HG03439 (cell line): ENCODE measurements around the gene DZIP3.
A peak's percentile ranks its signal among the peaks of the same experiment; 100 is the strongest.

ENCODE experiments used
- ATAC-seq: cut with Tn5 transposase; IDR thresholded peaks from one replicate; pipeline ENCODE4 v1.9.1; 2021; ENCODE audit warnings: mild to moderate bottlenecking, moderate library complexity; ENCODE audit not compliant: unreplicated experiment

Gene DZIP3, protein sequence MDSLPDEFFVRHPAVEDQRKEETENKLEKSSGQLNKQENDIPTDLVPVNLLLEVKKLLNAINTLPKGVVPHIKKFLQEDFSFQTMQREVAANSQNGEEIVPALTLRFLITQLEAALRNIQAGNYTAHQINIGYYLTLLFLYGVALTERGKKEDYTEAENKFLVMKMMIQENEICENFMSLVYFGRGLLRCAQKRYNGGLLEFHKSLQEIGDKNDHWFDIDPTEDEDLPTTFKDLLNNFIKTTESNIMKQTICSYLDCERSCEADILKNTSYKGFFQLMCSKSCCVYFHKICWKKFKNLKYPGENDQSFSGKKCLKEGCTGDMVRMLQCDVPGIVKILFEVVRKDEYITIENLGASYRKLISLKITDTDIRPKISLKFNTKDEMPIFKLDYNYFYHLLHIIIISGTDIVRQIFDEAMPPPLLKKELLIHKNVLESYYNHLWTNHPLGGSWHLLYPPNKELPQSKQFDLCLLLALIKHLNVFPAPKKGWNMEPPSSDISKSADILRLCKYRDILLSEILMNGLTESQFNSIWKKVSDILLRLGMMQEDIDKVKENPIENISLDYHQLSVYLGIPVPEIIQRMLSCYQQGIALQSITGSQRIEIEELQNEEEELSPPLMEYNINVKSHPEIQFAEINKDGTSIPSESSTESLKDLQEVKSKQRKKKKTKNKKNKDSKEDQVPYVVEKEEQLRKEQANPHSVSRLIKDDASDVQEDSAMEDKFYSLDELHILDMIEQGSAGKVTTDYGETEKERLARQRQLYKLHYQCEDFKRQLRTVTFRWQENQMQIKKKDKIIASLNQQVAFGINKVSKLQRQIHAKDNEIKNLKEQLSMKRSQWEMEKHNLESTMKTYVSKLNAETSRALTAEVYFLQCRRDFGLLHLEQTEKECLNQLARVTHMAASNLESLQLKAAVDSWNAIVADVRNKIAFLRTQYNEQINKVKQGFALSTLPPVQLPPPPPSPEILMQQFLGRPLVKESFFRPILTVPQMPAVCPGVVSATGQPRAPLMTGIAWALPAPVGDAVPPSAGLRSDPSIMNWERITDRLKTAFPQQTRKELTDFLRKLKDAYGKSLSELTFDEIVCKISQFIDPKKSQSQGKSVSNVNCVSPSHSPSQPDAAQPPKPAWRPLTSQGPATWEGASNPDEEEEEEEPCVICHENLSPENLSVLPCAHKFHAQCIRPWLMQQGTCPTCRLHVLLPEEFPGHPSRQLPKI

DNA sequence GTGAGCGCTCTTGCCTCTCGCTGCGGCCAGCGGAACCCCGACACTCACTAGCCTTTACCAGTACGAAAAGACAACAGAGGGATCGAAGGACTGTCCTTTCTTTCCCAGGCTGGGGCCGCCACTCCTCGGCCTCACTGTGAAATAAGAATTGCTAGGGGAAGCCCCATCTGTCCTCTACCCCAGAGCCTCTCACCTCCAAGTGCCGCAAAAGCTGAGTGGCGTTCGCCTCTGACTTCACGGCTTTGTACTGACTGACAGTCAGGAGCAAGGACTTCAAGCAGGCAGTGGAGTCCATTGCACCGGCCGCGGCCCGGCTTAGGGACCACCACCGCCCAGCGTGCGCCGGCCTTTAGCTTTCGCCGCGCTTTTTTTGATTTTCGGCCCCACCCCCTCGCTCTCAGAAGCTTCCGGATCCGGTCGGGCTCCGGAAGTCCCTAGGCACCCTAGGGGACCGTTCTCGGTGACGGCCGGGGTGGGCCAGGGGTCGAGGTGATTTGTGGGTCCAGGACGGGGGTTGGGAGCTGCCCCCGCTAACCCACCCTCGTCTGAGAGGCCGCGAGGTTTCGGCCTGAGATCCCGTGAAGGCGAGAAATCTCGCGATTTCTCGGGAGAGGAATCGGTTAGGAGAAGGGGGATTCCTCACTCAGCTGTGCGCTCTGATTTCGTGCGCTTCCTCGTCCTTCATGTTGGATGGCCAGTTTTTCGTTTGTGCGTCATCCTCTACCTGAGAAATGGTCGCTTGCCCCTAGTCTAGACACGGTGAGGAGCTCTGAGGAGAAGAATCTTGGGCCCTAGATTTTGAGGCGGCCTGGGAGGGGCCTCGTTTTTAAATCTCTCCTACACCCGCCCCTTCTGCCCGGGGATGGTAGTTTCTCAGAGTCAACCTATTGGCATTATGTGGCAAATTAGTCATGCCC is at the start of gene DZIP3, which contains the start of gene CIP2A:
Gene DZIP3 (plus strand): TSS at position 642 of the 917 bp plus-strand sequence. CDS start 15,685 bp downstream, outside the sequence.
Gene CIP2A (minus strand): TSS at position 358 of the 917 bp plus-strand sequence. CDS start 63 bp downstream, at position 295.
- peak; percentile 94 for ATAC-seq

DNA sequence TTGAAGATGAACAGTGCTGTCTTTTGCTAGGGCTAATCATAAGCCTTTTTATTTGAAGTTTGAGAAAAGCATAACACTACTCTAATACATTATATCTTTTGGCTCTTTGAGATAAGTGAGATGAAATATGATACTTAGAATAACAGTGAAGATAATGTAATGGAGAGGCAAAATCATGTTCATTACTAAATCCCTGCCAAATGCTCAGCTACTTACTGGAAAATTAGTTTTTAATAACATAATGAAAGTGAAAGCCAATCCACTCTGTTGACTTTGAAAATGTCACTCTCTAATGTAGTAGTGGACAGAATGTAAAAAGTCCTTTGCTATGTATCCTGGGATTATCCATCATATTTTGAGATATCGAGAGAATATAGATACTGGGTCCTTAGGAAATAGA is 43.3 kb upstream of the DZIP3 start:
- ATAC-seq = peak; percentile 49

DNA sequence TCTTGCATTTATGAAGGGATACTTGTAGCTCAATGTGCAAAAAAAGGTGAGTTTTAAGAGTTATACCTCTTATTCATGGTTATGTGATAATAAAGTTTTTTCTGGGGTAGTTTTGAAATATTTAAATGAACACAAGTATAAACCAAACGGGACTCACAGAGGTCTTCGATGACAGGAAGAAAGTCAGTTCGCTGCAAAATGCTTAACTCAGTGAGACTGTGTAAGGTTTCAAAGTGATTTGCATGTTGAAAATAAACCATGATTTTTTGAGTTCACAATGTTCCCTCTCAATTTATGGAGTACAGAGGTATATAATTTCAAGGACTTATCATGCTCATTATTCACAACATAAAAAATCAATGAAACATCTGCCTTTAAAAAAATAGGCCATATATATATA is 42.8 kb upstream of the DZIP3 start:
- ATAC-seq = peak; percentile 62

DNA sequence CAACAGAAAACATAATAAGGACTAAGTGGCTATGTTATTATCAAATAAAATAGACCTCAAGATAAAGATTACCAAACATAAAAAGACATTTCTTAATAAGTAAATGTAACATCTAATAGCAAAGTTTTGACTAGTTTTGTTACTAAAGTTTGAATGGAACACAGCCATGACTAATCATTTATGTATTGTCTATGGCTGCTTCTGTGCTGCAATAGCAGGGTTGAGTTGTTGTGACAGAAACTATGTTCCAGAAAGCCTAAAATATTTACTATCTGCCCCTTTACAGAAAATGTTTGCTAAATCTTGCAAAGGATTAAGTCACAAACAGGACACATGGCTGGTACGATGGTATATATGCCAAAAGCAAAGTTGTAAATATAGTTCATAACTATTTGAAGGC is 41.2 kb upstream of the DZIP3 start:
- ATAC-seq = no peak

DNA sequence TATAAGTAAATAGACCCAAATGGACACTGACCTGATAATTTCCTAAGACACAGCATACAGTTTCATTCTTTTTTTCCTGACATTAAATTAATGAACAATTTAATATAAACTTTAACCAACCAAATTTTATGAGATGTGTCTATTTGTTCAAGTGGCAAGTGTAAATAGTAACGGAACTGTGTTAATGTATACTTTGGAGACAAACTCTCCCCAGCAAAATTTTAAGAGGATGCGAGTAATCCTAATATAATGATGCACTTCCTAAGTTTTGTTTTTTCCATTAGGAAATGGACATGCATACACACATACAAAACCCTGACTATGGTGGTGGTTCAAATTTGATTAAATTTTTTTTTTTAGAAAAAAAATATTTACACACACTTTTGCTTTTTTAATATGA is 40.6 kb upstream of the DZIP3 start:
- no peak for ATAC-seq

DNA sequence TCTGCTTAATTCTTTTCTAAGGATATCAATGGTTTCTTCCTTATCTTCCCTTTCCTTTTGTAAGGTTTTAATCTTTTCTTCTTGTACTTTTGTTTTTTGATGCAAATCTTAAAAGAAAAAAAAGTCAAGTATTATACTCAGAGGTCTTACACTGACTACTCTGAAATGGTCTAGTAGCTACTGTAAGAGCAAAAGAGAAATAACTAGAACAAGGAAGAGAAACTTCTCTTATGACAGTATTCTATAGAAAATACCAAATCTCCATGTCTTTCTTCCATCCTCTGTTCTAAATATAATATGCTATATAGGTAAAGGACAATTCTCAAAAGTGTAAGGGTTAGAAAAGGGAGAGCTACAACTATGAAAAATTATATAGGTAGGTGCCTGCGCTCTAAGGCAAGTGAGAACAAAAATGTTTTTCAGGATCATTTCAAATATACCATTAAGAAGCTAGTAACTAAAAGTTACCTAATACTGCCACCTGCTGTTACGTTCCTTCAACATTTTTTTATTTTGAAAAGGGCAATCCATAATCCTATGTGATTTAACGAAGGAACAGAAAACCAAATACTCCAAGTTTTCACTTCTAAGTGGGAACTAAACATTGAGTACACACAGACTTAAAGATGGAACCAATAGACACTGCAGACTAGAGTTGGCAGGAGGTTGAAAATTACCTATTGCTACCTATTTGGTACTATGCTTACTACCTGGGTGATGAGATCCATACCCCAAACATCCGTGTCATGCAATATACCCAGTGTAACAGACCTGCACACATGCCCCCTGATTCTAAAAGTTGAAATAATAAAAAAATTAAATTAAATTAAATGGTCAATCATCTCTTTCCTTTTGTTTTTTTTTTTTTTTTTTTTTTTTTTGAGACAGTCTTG is 37.0 kb upstream of the DZIP3 start:
- peak; percentile 71 for ATAC-seq

DNA sequence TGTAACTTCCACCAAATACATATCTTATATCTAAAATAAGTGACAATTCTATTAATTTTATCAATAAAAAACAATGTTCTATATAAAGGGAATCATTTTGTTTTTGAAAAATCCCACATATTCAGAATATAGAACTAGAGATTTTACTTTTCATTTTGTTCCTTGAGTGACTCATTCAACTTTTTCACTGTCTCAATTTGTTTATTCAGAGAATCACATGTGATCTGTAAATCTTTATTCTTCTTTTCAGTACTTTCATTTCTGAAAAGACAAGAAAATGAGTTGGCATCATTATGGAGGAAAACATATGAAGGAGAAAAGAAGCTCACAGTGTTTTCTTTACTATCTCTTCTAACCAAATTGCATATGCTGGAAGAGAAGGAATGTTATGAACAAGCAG is 35.3 kb upstream of the DZIP3 start:
- no peak for ATAC-seq

DNA sequence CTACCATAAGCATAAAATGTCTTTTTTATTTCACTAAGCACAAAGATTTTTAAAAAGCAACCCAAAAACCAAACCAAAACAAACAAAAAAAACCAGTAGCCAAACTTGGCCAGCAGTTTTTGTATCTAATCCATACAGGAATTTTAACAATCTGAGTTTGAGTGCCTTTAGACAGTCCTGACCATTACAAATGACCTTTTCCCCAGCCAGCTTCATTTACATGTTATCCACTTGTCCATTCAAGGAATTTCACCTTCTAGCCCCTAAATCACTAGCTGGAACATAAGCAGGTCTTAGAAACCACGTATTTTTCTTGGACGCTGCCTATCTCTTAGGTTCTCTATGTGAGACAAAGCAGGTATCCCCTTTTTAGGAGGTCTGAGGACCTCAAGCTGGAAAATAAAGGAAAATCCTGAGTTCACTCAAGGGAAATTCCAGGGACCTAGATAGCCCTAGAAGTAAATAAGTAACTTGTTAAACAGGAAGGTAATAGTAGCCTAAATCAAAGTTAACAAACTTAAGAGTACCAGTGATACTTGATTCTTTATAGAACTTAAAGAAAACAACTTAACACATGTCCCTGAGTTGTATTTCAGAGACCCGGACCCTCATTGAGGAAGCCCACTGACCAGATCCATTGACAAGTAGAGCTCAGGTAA is 34.5 kb upstream of the DZIP3 start:
- ATAC-seq = no peak

DNA sequence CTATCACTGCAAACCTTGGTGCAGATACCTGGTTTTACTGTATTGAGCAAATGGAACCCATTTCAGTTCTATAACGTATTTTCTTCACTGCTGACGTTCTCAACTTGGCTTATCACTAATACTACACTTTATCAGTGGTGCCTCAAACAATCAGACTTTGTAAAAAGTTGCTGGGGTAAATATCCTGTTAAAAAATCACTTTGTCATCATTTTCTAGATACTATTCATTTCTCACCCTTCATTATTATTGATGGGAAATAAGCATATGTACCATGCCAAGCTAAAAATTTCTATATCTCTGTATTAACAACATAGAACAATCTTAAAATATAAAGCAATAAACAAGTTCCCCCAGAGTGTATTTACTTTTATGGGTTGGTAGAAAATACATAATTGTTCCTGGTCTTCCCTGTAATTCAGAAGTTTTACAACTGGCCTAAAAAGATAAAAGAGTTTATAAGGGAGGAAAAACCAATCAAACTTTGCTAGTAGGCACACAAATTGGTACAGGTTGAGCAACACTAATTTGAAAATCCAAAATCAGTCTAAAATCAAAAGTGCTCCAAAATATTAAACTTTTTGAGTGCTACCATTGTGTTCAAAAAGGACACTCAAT is 33.4 kb upstream of the DZIP3 start:
- no peak for ATAC-seq

DNA sequence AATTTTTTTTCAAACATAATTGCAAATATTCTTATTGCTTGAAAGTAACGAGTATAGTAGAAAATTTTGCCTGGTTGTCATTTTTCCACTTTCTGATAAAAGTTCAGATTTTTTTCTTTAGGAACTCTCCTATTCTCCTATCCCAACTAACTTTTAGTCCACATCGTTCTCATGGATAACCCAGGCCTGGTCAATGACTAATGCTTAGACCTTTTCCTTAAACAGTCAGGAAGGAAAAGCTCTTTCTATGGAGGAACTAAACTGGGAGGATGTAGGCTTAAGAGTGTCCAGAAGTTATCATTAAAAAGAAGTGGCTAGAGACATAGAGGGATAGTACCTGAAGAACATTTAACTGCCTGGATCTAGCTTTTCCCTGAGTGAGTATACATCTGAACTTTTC is 27.0 kb upstream of the DZIP3 start:
- no peak for ATAC-seq

DNA sequence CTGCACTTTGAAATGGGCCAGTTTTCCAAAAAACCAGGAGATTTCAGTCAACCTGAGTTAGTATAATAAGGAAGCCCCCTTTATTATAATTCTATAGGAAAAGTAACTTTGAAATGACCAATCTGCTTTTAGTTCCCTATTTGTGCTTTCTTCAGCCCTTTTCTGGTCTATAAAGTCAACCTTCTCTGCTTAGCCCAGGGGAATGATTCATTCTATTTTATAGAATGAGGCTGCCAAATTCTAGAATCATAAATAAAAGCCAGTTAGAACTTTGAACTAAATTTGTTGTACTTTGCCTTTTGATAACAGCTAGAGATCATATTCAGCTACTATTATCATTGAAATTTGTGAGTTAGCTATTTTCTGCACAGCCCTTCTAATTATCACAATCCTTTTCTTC is 25.0 kb upstream of the DZIP3 start:
- no peak for ATAC-seq

DNA sequence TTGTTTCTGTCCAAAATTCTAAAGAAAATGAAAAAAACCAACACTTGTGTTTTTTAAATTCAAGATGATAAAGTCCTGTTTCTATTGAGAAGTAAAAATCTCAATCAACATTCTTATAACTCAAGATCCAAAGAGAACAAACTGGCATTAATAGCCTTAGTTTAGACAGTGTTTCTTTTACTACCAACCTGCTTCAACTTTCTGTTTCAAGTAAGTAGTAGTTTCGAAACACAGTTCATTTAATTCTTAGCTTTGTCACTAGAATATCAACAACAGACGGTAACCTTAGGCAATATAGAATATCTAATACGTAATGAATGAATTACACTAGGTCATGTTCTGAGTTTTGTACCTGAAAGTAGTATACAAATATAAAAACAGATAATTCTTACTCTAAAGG is 24.0 kb upstream of the DZIP3 start:
- no peak for ATAC-seq

DNA sequence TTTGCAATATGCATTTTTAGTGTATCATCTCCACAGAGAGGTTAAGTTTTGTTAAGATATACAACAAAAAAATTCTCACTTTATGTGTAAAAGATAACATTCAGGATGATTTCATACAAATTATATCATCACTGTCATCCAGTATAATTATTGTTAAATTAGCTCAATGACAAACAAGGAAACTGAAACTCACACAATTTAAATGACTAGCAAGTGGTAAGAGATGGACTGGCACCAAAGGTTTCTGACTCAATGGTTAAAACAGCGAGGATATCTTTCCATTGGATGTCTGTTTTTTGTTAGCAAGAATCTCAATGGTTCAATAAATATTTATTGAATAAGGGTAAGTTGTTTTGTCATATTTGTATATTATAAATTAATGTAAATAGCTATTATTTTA is 22.9 kb upstream of the DZIP3 start:
- ATAC-seq = no peak

DNA sequence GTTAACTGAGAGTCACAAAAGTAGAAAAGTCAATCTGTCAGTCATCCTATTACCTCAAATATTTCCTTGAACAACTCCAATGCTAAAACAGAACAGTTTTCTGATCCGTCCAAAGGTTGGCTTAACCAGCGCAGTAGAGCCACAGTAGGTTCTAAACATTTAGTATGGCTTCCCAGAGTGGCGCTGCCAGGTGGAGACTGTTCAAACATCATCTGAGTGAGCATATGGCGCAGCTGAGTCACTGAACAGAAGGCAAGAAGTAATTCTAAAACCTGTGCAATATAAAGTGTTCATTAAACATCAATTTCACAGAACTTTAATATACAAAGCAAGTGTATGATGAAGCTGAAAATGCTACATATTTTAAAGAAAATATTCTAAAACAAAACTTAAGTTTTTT is 20.2 kb upstream of the DZIP3 start:
- no peak for ATAC-seq

DNA sequence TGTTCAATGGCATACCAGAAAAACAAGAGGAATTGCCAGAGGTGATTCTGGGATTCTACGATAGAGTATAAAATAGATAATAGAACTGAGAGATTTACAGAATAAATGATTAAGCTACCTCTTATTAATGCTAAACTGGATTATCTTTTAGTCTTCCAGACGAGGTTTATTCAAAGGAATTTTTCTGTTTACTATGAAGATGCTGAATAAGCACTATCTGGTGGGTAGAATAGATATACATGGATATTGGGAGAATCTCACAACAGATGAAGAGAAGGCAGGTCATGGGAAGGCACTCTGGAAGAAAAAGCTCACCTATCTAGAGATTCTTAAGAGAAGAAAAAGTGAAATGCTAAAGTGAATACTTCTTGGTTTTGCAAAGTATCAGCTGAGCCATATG is 11.5 kb upstream of the DZIP3 start:
- ATAC-seq = no peak

DNA sequence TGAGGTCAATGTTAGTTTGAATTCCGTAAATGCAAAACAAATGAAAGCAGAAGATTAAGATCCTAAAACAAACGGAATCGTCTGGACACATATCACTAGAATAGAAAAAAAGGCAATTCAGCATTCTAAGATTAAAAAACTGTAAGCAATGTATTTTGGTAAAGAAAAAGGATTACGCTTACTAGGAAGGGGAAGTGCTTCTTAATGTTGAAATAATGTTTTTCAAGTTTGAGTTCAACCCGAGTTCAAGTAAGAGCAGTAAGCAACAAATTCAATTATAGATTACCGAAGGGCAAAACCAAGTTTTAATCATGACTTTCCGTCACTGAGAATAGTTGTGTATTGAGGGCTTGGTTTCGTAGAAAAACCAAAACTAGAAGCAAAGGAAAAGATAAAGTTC is 921 bp upstream of the DZIP3 start:
- no peak for ATAC-seq

DNA sequence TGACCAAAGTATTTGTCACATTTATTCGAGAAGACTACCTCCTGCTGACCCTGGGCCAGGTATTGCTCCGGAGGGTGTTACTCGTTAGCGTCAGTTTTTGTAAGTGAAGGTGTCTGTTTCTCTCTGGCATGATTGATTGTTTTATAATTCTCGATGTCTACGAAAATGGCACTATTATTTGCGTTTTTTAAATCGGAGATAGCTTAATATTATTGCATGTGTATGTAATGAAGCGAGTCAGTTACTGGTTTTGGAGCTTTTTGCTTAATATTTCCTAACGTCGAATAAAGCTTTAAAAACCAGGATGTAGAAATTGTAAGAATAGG is 439 bp downstream of the DZIP3 start:
- no peak for ATAC-seq

DNA sequence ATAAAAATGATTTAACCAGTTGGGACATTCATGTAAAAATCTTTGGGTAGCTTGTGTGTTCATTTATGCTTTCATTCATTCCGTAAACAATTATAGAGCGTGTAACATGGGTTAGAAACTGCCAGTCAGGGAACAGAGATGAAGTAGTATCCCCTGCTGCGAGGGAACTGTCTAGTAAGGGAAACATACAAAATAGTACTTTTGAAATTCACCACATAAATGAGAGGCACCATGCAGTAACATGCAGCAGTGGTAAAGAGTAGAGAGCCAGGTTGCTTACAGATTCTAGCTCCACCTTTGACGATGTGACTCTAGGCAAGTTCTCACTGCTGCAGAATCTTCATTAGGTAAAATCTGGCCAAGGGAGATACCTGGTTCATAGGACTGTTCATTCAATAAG is 938 bp downstream of the DZIP3 start:
- no peak for ATAC-seq
